Smooth muscle cell (in vitro differentiated cells): Measurements from ENCODE around the gene SENP3. TPM values are rescaled to one million over a fixed set of nuclear protein-coding genes. Genes with fewer than 3 reads are reported as not detected.

Experiments used
- DNase-seq: peaks from one replicate; lab custom pipeline; 2025; ENCODE audit not compliant: unreplicated experiment; lab: John Stamatoyannopoulos, UW
- H2AFZ ChIP-seq: fragments of 200-600 bp; sonication (generic); 2 replicates; pipeline ENCODE4 v1.6.0; 2016; ENCODE audit warnings: antibody characterized with exemption, low read depth, mild to moderate bottlenecking
- H3F3A ChIP-seq: fragments of 200-600 bp; sonication (generic); 2 replicates; pipeline ENCODE4 v1.6.0; 2017; ENCODE audit warnings: antibody characterized with exemption, low read depth
- H3K27ac ChIP-seq: fragments of 200-600 bp; sonication (generic); 2 replicates; pipeline ENCODE4 v1.5.1; 2016; ENCODE audit warnings: low read depth, mild to moderate bottlenecking
- H3K27me3 ChIP-seq: fragments of 200-600 bp; sonication (generic); 2 replicates; pipeline ENCODE4 v1.6.1; 2016; ENCODE audit warnings: low read depth, mild to moderate bottlenecking
- H3K36me3 ChIP-seq: fragments of 200-600 bp; sonication (generic); 2 replicates; pipeline ENCODE4 v1.5.1; 2016; ENCODE audit warnings: low read depth
- H3K4me1 ChIP-seq: fragments of 200-600 bp; sonication (generic); 2 replicates; pipeline ENCODE4 v1.5.1; 2016; ENCODE audit warnings: low read depth
- H3K4me2 ChIP-seq: fragments of 200-600 bp; sonication (generic); 2 replicates; pipeline ENCODE4 v1.6.0; 2016; ENCODE audit warnings: mild to moderate bottlenecking
- H3K4me3 ChIP-seq: fragments of 200-600 bp; sonication (generic); 2 replicates; pipeline ENCODE4 v1.5.1; 2016; ENCODE audit warnings: mild to moderate bottlenecking
- H3K79me2 ChIP-seq: fragments of 200-600 bp; sonication (generic); 2 replicates; pipeline ENCODE4 v1.6.0; 2016; ENCODE audit warnings: low read depth, mild to moderate bottlenecking
- H3K9ac ChIP-seq: fragments of 200-600 bp; sonication (generic); 2 replicates; pipeline ENCODE4 v1.6.0; 2016; ENCODE audit warnings: low read depth
- H3K9me3 ChIP-seq: fragments of 200-600 bp; sonication (generic); replicated peaks from 2 replicates; pipeline ENCODE4 v1.5.1; 2016; ENCODE audit warnings: low read depth
- H4K20me1 ChIP-seq: fragments of 200-600 bp; sonication (generic); 2 replicates; pipeline ENCODE4 v1.6.0; 2016; ENCODE audit warnings: low read depth
- CTCF ChIP-seq: fragments of 200-600 bp; sonication (generic); IDR thresholded peaks from 2 replicates; pipeline ENCODE4 v1.5.1; 2017; ENCODE audit warnings: borderline replicate concordance, mild to moderate bottlenecking, antibody characterized with exemption; ENCODE audit not compliant: insufficient read depth, poor library complexity, severe bottlenecking
- WGBS: methylation state at CpG from one replicate; pipeline ENCODE4 v1.1.7; 2016; ENCODE audit warnings: low lambda C conversion rate; 5-methylcytosine and 5-hydroxymethylcytosine counted together
- polyA plus RNA-seq: library from polyadenylated mRNA; unstranded; fragments of >200 nt; fragmentation: Nextera tagmentation; extraction: Ambion mirVana; gene quantifications from 2 replicates; pipeline ENCODE4 v1.2.1, GENCODE V29; 2016
- total RNA-seq: library from RNA; depleted of rRNA; stranded (reverse); fragments of >200 nt; gene quantifications from 2 replicates; pipeline ENCODE4 v1.2.3, GENCODE V29; 2014

The SENP3 gene
- total and polyA plus RNA-seq, 2 experiments from 2014 or later = 33.7 to 72.1 TPM

GRCh38 chr17:7574176-7574953 lies 12.6 kb downstream of the SENP3 start:
- Histone ChIP-seq H3K4me1 (peaks cover 16% of the 10 kb centered on the region), H3K4me2 (peak overlapping the region; percentile 90), H3K9ac (peak overlapping the region; percentile 98), H3K79me2 (peaks cover 57% of the 10 kb centered on the region), H2AFZ (no peak overlapping the region), H3K27me3 (no peaks in the 10 kb centered on the region), H3K36me3 (peaks cover 9% of the 10 kb centered on the region), H4K20me1 (peaks cover 65% of the 10 kb centered on the region), H3F3A (peaks cover 60% of the 10 kb centered on the region), H3K4me3 (peak overlapping the region; percentile 93), H3K9me3 (no peaks in the 10 kb centered on the region), H3K27ac (peak overlapping the region; percentile 94)
- no peak for TF ChIP-seq CTCF
- DNase-seq = no peak
- WGBS = 32% methylated on average over 15 of the region's 15 CpGs

- Histone ChIP-seq H3K4me1 (peaks cover 16% of the 10 kb centered on the region), H3K9ac (no peak overlapping the region), H3K36me3 (peaks cover 9% of the 10 kb centered on the region), H3K4me3 (peak overlapping the region; percentile 93), H2AFZ (no peak overlapping the region), H3K27ac (peak overlapping the region; percentile 94), H4K20me1 (peaks cover 65% of the 10 kb centered on the region), H3K9me3 (no peaks in the 10 kb centered on the region), H3F3A (peaks cover 67% of the 10 kb centered on the region), H3K27me3 (no peaks in the 10 kb centered on the region), H3K79me2 (peaks cover 57% of the 10 kb centered on the region), H3K4me2 (peak overlapping the region; percentile 90)
- DNase-seq = no peak
- TF ChIP-seq CTCF = no peak
- WGBS = 84% methylated on average over 1 of the region's 1 CpG
Measured at GRCh38 chr17:7575481-7575883, 13.8 kb downstream of the SENP3 start.

- H3K9me3 ChIP-seq = no peaks in the 10 kb centered on the region
- DNase-seq = no peak
- peaks cover 16% of the 10 kb centered on the region for H3K4me1 ChIP-seq
- WGBS = 89% methylated on average over 7 of the region's 7 CpGs
- no peaks in the 10 kb centered on the region for H3K27me3 ChIP-seq
- peaks cover 68% of the 10 kb centered on the region for H3F3A ChIP-seq
- peaks cover 9% of the 10 kb centered on the region for H3K36me3 ChIP-seq
- H3K9ac ChIP-seq = no peak overlapping the region
- peak overlapping the region; percentile 94 for H3K27ac ChIP-seq
- peaks cover 65% of the 10 kb centered on the region for H4K20me1 ChIP-seq
- peak overlapping the region; percentile 93 for H3K4me3 ChIP-seq
- H2AFZ ChIP-seq = no peak overlapping the region
- peak overlapping the region; percentile 90 for H3K4me2 ChIP-seq
- no peak for TF ChIP-seq CTCF
- H3K79me2 ChIP-seq = peaks cover 56% of the 10 kb centered on the region
Measured at GRCh38 chr17:7575959-7576358, 14.2 kb downstream of the SENP3 start.
